Heart left ventricle (tissue), 16 donors: ENCODE measurements around the gene IL15RA. TPM values are rescaled to one million over a fixed set of nuclear protein-coding genes. Genes with fewer than 3 reads are reported as not detected.

ENCODE experiments used
- ATAC-seq, 4 donors: fragments of 200-7000 bp; cut with Tn5 transposase; one replicate each; pipeline ENCODE4 v1.9.1; 2020 to 2022; ENCODE audit warnings: moderate library complexity in 4 of 4, mild to moderate bottlenecking in 3 of 4, moderate number of reproducible peaks in 1 of 4
- DNase-seq, 5 donors: peaks; one replicate each; pipeline ENCODE4 v3.0.0-alpha.2; 2020
- H3K27ac ChIP-seq, 12 donors: fragments of 200-600 bp; sonication (generic) in 4 of 12; one replicate each; pipeline versions ENCODE4 v1.5.0 to v1.8.0; 2016 to 2022; ENCODE audit warnings: mild to moderate bottlenecking in 2 of 12
- H3K27me3 ChIP-seq, 9 donors: fragments of 200-600 bp; sonication (generic) in 2 of 9; one replicate each; pipeline versions ENCODE4 v1.5.1 to v1.8.0; 2016 to 2022; ENCODE audit warnings: mild to moderate bottlenecking in 3 of 9
- H3K36me3 ChIP-seq, 9 donors: fragments of 200-600 bp; sonication (generic) in 2 of 9; one replicate each; pipeline versions ENCODE4 v1.5.0 to v1.8.0; 2018 to 2022; ENCODE audit warnings: mild to moderate bottlenecking in 2 of 9
- H3K4me1 ChIP-seq, 12 donors: fragments of 200-600 bp; sonication (generic) in 4 of 12; one replicate each; pipeline versions ENCODE4 v1.5.0 to v1.8.0; 2016 to 2022; ENCODE audit warnings: mild to moderate bottlenecking in 3 of 12
- H3K4me3 ChIP-seq, 12 donors: fragments of 200-600 bp; sonication (generic) in 4 of 12; one replicate each; pipeline versions ENCODE4 v1.5.0 to v1.8.0; 2017 to 2022; ENCODE audit warnings: mild to moderate bottlenecking in 9 of 12, moderate library complexity in 4 of 12
- H3K9me3 ChIP-seq, 12 donors: fragments of 200-600 bp; sonication (generic) in 4 of 12; one replicate each; pipeline versions ENCODE4 v1.5.0 to v1.8.0; 2016 to 2022; ENCODE audit warnings: mild to moderate bottlenecking in 1 of 12
- POLR2A ChIP-seq, 2 donors: fragments of 450-650 bp; IDR thresholded peaks; one replicate each; pipeline ENCODE4 v1.6.1; 2017; ENCODE audit warnings: antibody characterized with exemption in 2 of 2, mild to moderate bottlenecking in 2 of 2, moderate library complexity in 2 of 2
- whole genome bisulfite sequencing, 4 donors: extraction: QIAGEN DNeasy Blood & Tissue Kit in 2 of 4; methylation state at CpG; one replicate each; pipeline versions ENCODE4 v1.1.5 to v1.1.7; 2013 to 2018; 5-methylcytosine and 5-hydroxymethylcytosine counted together
- intact Hi-C, 10 donors: fragments of 100-400 bp; cut with DNase I; formaldehyde crosslinking; loops; one replicate each; pipeline versions ENCODE4 v1.11.1 to v1.14.2; 2022
- polyA plus RNA-seq, 2 donors: library from polyadenylated mRNA; stranded (reverse); fragments of 200-250 nt; gene quantifications; one replicate each; pipeline ENCODE4 v1.2.3, GENCODE V29; 2013
- total RNA-seq, 9 donors: library from RNA; depleted of rRNA in 2 of 9; stranded (reverse); fragments of >200 nt in 2 of 9; fragmentation: NEBNext Ultra II Directional in 3 of 9; extraction: Animal tissue kit (Norgen Biotek cat#: 25700) in 3 of 9; gene quantifications; one replicate each; pipeline versions ENCODE4 v1.1.0 to v1.2.4, GENCODE V29; 2016 to 2023
- TF ChIP-seq, protein P1 (sequence below), 12 donors: fragments of 200-600 bp; sonication (generic) in 4 of 12; IDR thresholded peaks; one replicate each; pipeline versions ENCODE4 v1.5.0 to v1.8.0; 2018 to 2022; ENCODE audit warnings: antibody characterized with exemption in 12 of 12, mild to moderate bottlenecking in 5 of 12
- donor health status: ischemic (EF 13 %, LVEDD 7.1; RV severe dilation, severe dysfunction).
- donor health status: healthy with polysubstance abuse.
- donor health status: DM: no; HTN: yes; CAD: no.
- donor health status: DM: no; HTN: no; CAD: no.
- donor health status: ischemic (EF 25% LVEDD 6.9; RV normal size, moderate dysfunction).
- donor health status: ischemic (EF 25% LVEDD 5.7; RV mildly dilated, moderate dysfunction).
- donor health status: healthy.
- donor health status: DM: yes; HTN: yes; CAD: no.
- donor health status: ischemic (EF 35%, LVEDD 5.7; RV mildly dilated, moderate dysfunction).
- donor health status: nonischemic (EF 11% LVEDD 7.7; RV severe dilation, severe dysfunction).
- donor health status: DM: yes; HTN: yes; CAD: no.
- donor health status: PGD.
- donor health status: ischemic (EF 29% LVEDD 5.4; RV normal size, mild dysfunction).
- donor health status: nonischemic (EF 23%, LVEDD 6.1; RV moderate dilation, normal function).

IL15RA gene
- total and polyA plus RNA-seq, 11 donors = 2.2 to 41.1 (median 6.6) TPM

DNA sequence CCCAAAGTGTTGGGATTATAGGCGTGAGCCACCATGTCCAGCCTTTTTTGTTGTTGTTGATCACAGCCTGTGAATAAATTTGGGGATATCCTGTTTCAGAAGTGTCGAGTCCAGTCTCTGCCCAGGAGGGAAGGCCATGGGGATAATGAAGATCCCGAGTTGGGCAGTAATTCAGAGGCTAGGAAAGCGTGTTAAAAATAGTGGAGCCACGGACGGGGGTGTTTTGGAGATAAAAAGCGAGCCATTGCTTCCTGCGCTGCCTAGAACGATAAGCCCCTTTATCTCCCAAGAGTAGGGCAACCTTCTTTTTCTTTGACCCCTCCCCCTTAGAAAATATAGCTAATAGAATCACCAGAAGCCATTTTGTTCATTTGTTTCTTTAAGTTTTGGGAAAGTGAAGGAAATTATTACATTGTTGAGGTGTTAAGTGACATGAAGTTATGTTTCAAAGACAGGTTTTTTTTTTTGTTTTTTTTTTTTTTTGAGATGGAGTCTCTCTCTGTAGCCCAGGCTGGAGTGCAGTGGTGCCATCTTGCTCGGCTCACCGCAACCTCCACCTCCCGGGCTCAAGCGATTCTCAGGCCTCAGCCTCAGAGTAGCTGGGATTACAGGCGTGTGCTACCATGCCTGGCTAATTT, 43.3 kb downstream of the IL15RA start:
- DNase-seq (no peak), ATAC-seq (no peak)
- H3K4me1 ChIP-seq = peaks cover 0 to 11% (median 0%) of the 10 kb centered on the region in 12 donors
- intact Hi-C loops = no loop called here
- H3K36me3 ChIP-seq = peaks cover 0 to 98% (median 88%) of the 10 kb centered on the region in 9 donors
- no peak overlapping the region for H3K4me3 ChIP-seq
- H3K27ac ChIP-seq = peak overlapping the region in 1 of 12 donors; percentile 75
- H3K9me3 ChIP-seq = no peaks in the 10 kb centered on the region
- H3K27me3 ChIP-seq = no peaks in the 10 kb centered on the region
- WGBS, 4 donors = 69 to 79% (median 73%) methylated on average over 14 of the region's 14 CpGs
- TF ChIP-seq, protein P1, sequence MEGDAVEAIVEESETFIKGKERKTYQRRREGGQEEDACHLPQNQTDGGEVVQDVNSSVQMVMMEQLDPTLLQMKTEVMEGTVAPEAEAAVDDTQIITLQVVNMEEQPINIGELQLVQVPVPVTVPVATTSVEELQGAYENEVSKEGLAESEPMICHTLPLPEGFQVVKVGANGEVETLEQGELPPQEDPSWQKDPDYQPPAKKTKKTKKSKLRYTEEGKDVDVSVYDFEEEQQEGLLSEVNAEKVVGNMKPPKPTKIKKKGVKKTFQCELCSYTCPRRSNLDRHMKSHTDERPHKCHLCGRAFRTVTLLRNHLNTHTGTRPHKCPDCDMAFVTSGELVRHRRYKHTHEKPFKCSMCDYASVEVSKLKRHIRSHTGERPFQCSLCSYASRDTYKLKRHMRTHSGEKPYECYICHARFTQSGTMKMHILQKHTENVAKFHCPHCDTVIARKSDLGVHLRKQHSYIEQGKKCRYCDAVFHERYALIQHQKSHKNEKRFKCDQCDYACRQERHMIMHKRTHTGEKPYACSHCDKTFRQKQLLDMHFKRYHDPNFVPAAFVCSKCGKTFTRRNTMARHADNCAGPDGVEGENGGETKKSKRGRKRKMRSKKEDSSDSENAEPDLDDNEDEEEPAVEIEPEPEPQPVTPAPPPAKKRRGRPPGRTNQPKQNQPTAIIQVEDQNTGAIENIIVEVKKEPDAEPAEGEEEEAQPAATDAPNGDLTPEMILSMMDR (IDR thresholded peaks at IDR 0.05) = no peak
- TF ChIP-seq POLR2A (IDR thresholded peaks at IDR 0.05) = no peak

DNA sequence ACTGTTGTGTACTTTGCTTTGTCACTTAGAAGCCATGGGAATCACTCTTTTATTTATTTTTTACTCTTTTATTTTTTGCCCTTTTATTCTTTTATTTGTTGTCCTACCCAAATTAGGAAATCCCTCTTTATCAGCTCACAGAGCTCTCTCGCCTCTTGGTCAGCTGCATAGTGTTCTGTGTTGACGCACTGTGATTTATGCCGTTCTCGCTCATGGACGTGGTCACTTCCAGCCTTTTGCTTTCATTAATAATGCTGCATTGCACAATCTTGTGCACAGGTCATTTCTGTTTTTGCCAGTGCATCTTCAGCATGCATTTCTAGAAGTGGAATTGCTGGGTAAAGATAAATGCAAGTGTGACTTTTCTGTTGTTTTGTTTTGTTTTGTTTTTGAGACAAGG, 45.0 kb downstream of the IL15RA start:
- intact Hi-C loops = no loop called here
- H3K4me3 ChIP-seq = no peak overlapping the region
- no peaks in the 10 kb centered on the region for H3K27me3 ChIP-seq
- TF ChIP-seq, protein P1 (IDR thresholded peaks at IDR 0.05) = no peak
- no peak for TF ChIP-seq POLR2A (IDR thresholded peaks at IDR 0.05)
- no peak for ATAC-seq
- no peak for DNase-seq
- no peaks in the 10 kb centered on the region for H3K9me3 ChIP-seq
- WGBS, 4 donors = 88 to 95% (median 92%) methylated on average over 5 of the region's 5 CpGs
- peaks cover 3 to 98% (median 88%) of the 10 kb centered on the region in 9 donors for H3K36me3 ChIP-seq
- H3K4me1 ChIP-seq = peaks cover 0 to 11% (median 0%) of the 10 kb centered on the region in 12 donors
- peak overlapping the region in 1 of 12 donors; percentile 75 for H3K27ac ChIP-seq

DNA sequence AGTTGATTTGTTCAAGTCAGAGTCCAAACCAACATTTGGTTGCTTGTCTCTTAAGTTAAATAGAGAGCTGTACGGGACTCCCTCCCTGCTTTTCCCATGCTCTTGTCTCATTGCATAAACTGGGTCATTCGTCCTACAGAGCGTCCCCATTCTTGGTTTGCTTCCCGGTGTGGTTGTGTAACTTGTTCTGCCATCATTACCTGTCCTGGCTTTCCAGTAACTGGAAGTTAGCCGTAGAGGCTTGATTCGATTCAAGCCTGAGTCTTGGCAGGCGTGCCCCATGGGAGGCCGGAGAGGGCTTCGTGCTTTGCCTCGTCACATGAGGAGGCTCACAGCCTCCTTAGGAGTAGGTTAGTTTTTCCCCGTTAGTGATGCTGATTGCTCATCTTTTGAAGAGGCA, 47.1 kb downstream of the IL15RA start:
- H3K9me3 ChIP-seq = no peaks in the 10 kb centered on the region
- no peak for DNase-seq
- H3K4me1 ChIP-seq = peaks cover 0 to 11% (median 0%) of the 10 kb centered on the region in 12 donors
- TF ChIP-seq POLR2A (IDR thresholded peaks at IDR 0.05) = no peak
- TF ChIP-seq, protein P1 (IDR thresholded peaks at IDR 0.05) = no peak
- no peak overlapping the region for H3K4me3 ChIP-seq
- no peaks in the 10 kb centered on the region for H3K27me3 ChIP-seq
- ATAC-seq = no peak
- peaks cover 3 to 98% (median 88%) of the 10 kb centered on the region in 9 donors for H3K36me3 ChIP-seq
- H3K27ac ChIP-seq = no peak overlapping the region
- intact Hi-C loops = no loop called here
- 83 to 94% (median 86%) methylated on average over 11 of the region's 11 CpGs for WGBS, 4 donors

DNA sequence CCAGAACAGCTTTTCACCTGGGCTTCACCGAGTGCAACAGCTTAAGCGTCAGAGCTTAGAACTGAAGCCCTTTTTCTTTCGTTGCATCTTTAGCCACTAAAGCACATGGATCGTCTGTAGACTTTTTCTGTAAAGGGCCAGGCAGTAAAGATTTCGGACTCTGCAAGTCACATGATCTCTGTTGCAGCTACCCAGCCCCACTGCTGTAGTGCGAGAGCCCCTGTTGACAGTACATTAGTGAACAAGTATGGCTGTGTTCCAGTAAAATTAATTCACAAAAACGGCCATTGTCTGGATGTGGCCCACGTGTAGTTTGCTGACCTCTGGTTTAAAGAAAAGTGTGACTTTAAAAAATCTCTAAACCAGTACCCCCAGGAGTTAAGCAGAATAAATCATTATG, 47.9 kb downstream of the IL15RA start:
- DNase-seq = no peak
- H3K4me1 ChIP-seq = peaks cover 0 to 11% (median 0%) of the 10 kb centered on the region in 12 donors
- TF ChIP-seq, protein P1 (IDR thresholded peaks at IDR 0.05) = no peak
- TF ChIP-seq POLR2A (IDR thresholded peaks at IDR 0.05) = no peak
- ATAC-seq = no peak
- H3K27ac ChIP-seq = no peak overlapping the region
- peaks cover 3 to 98% (median 88%) of the 10 kb centered on the region in 9 donors for H3K36me3 ChIP-seq
- WGBS, 4 donors = 72 to 83% (median 79%) methylated on average over 8 of the region's 8 CpGs
- intact Hi-C loops = no loop called here
- H3K27me3 ChIP-seq = no peaks in the 10 kb centered on the region
- no peaks in the 10 kb centered on the region for H3K9me3 ChIP-seq
- H3K4me3 ChIP-seq = no peak overlapping the region
